ENCODE measurements around the gene RNFT2. TPM values are rescaled to one million over a fixed set of nuclear protein-coding genes. Genes with fewer than 3 reads are reported as not detected.

The RNFT2 gene
- total RNA-seq, 1 donor: 2.3 TPM

DNA sequence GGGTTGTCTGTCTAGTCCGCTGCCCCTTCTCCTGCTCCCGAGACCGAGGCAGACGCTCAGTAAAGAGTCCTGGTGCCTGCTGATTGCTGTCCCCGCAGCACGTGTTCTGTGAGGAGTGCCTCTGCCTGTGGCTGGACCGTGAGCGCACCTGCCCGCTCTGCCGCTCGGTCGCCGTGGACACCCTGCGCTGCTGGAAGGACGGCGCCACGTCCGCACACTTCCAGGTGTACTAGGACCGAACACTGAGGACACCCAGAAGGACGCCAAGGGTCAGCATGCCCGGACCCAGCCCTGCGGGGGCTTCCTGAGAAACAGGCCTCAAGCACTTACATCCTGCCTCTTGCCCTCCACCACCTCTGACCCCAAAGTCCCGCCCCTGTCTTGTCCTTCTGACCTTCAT lies 111.1 kb downstream of the RNFT2 start:
- no peak for DNase-seq (ENCODE audit: low read depth)
- TF ChIP-seq, protein P1, sequence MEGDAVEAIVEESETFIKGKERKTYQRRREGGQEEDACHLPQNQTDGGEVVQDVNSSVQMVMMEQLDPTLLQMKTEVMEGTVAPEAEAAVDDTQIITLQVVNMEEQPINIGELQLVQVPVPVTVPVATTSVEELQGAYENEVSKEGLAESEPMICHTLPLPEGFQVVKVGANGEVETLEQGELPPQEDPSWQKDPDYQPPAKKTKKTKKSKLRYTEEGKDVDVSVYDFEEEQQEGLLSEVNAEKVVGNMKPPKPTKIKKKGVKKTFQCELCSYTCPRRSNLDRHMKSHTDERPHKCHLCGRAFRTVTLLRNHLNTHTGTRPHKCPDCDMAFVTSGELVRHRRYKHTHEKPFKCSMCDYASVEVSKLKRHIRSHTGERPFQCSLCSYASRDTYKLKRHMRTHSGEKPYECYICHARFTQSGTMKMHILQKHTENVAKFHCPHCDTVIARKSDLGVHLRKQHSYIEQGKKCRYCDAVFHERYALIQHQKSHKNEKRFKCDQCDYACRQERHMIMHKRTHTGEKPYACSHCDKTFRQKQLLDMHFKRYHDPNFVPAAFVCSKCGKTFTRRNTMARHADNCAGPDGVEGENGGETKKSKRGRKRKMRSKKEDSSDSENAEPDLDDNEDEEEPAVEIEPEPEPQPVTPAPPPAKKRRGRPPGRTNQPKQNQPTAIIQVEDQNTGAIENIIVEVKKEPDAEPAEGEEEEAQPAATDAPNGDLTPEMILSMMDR (IDR thresholded peaks at IDR 0.05; ENCODE audit: insufficient read depth, low read length): no peak
- no peak overlapping the region for H3K4me3 ChIP-seq (ENCODE audit: low read depth, low read length)

DNA sequence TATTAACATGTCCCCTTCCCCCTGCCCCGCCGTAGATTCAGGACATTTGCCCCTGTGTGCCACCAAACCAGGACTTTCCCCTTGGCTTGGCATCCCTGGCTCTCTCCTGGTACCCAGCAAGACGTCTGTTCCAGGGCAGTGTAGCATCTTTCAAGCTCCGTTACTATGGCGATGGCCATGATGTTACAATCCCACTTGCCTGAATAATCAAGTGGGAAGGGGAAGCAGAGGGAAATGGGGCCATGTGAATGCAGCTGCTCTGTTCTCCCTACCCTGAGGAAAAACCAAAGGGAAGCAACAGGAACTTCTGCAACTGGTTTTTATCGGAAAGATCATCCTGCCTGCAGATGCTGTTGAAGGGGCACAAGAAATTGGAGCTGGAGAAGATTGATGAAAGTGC lies 114.2 kb downstream of the RNFT2 start:
- DNase-seq (ENCODE audit: low read depth): no peak
- H3K4me3 ChIP-seq (ENCODE audit: low read depth, low read length): no peak overlapping the region
- TF ChIP-seq, protein P1 (IDR thresholded peaks at IDR 0.05; ENCODE audit: insufficient read depth, low read length): no peak

DNA sequence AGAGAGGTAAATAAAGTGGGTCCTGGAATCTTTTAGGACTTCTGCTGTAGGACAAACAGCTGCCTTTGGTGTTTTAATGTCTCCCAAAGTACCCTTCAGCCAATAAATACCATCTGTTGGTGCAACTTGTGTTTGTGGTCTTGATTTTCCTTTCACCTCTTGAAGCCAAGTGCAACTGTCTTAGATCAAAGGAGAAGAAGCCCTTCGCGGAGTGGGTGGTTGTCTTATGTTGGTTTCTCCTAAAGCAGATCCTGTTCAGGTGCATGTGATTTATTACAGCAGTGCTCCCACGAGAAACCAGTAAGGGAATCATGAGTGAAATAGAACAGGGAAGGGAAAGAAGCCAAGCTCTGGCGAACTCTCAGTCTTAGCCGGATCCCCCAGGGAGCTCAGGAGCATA lies 115.4 kb downstream of the RNFT2 start:
- TF ChIP-seq, protein P1 (IDR thresholded peaks at IDR 0.05; ENCODE audit: insufficient read depth, low read length): no peak
- H3K4me3 ChIP-seq (ENCODE audit: low read depth, low read length): no peak overlapping the region
- no peak for DNase-seq (ENCODE audit: low read depth)

DNA sequence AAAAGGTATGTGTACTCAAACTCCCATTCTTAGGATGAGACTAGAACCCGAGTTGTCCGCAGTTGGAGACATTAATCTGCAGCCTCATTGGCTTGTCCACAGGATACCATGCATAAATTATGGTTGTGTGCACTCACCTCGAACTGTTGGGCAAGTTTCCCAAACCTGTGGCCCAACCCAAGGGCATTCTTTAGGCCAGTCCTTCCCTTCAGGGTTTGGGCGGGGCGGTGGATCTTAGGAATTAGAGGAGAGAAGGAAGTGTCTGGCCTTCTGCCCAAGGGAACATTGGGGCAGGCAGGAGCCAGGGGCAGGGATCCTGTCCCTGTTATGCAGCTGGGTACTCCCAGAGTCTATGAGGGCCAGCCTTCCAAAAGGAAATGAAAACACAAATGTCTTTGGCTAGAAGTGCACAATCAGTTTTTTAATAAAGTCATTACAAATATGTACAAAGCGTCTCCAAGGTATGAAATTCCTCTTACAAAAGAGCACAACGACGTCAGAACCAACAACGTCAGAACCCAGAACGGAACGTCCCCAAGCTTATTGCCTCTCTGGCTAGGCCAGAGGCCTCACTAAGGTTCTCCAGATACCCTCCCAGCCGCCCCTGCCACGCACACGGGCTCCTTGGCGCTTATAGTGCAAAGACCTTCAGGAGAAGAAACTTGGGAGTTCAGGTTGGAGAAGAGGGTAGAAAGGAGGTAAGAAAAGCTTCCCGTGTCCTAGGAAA lies 117.8 kb downstream of the RNFT2 start:
- TF ChIP-seq, protein P1 (IDR thresholded peaks at IDR 0.05; ENCODE audit: insufficient read depth, low read length): no peak
- no peak for DNase-seq (ENCODE audit: low read depth)
- H3K4me3 ChIP-seq (ENCODE audit: low read depth, low read length): no peak overlapping the region

DNA sequence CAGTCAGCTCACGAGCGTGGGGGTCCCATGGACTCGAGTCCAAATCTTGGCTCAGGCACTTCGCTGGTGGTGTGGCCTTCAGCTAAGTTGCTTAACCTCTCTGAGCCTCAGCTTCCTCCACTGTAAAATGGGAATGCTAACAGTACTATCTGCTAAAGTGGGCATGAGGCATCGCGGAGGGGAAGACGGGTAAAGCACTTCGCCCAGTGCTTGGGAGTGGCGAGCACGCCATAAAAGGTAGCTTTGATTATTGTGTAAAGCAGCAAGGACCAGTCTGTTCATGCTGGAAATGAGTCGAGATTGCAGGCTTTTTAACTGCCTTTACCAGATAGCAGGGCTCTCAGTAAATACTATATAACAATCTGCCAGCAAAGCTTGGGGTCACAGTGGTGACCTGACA lies 118.6 kb downstream of the RNFT2 start:
- TF ChIP-seq, protein P1 (IDR thresholded peaks at IDR 0.05; ENCODE audit: insufficient read depth, low read length): no peak
- no peak overlapping the region for H3K4me3 ChIP-seq (ENCODE audit: low read depth, low read length)
- DNase-seq (ENCODE audit: low read depth): no peak

DNA sequence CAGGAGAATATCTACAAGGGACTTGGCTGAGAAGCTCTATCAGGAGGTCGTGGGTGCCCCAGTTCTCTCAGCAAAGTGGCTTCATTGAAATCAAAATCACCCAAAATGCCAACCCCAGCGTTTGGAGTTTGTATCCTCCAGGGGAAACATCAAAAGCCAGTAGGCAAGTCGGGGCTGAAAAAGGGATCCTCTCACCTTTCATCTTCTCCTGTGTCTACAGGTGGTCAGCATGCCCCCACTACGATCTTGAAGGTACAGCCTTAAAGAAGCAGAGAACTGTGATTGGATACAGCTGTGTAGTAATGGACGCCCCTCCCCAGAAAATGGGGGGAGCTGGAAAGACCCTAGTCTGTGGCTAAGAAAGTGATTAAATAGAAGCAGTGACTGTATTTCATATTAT lies 121.0 kb downstream of the RNFT2 start:
- no peak for DNase-seq (ENCODE audit: low read depth)
- TF ChIP-seq, protein P1 (IDR thresholded peaks at IDR 0.05; ENCODE audit: insufficient read depth, low read length): no peak
- no peak overlapping the region for H3K4me3 ChIP-seq (ENCODE audit: low read depth, low read length)

DNA sequence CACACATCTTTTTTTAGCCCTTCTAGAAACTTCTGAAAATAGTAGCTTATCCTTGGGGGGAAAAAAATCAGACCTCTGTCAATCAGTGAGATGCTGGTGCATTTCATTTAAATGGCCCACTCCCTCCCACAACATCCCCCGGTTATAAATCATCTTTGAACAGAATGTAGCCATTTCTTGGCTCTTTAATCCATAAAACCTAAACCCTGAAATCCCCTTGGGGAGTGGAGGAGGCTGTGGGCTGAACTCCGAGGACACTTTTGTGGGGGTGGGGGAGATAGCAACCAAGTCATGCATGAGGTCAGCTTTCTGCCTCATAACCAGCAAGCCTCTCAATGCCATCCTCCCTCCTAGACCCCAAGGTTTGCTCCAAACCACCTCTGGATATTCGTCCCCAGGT lies 122.1 kb downstream of the RNFT2 start:
- TF ChIP-seq, protein P1 (IDR thresholded peaks at IDR 0.05; ENCODE audit: insufficient read depth, low read length): no peak

More for the DNA sequence above, 122.1 kb downstream of the RNFT2 start:
- no peak for DNase-seq (ENCODE audit: low read depth)
- peak overlapping the region; percentile 62 for H3K4me3 ChIP-seq (ENCODE audit: low read depth, low read length)
